Esophagus squamous epithelium (tissue), 4 donors: Measurements from ENCODE around the gene PLXNB2.

ENCODE experiments used
- CTCF ChIP-seq, 6 experiments: fragments of 450-650 bp in 4 of 6; fragments of 200-600 bp in 2 of 6; sonication (generic) in 2 of 6; IDR thresholded peaks; one replicate each; pipeline ENCODE4 v1.5.1; 2016 to 2019; ENCODE audit warnings: antibody characterized with exemption in 6 of 6, mild to moderate bottlenecking in 4 of 6, moderate library complexity in 4 of 6
- POLR2A ChIP-seq, 4 donors: fragments of 450-650 bp; IDR thresholded peaks; one replicate each; pipeline ENCODE4 v1.6.1; 2017; ENCODE audit warnings: antibody characterized with exemption in 4 of 4, mild to moderate bottlenecking in 4 of 4, moderate library complexity in 3 of 4

GRCh38 chr22:50320116-50320515 is 12.7 kb upstream of the PLXNB2 start:
- TF ChIP-seq POLR2A (IDR thresholded peaks at IDR 0.05) (no peak), CTCF (IDR thresholded peaks at IDR 0.05) (no peak)
